NAMALWA (cell line): Measurements from ENCODE around the gene ATE1.
"Not testable (repeated sequence)": the region's sequence is repeated elsewhere in the genome, so short reads cannot be mapped to it uniquely, and the experiment has no call there.

Experiments
- DNase-seq: peaks from one replicate; pipeline ENCODE4 v3.0.0-alpha.2; 2015; ENCODE audit warnings: low spot score

ATE1 gene

DNA sequence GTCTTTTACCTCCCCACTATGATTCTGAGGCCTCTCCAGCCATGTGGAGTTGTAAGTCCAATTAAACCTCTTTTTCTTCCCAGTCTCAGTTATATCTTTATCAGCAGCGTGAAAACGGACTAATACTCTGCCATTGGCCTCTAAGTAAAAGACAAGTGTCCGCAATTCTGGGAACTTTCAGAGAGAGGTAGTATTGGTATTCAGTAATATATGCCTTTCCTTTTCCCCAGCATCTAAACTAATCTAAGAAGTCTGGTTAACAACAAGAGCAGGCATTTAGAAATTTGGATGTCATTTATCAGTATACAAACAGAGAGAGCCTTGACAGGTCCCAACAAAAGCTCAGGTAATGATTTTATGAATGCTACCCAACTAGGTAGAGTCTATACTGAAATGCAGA, 95.2 kb downstream of the ATE1 start:
- DNase-seq, result no peak

DNA sequence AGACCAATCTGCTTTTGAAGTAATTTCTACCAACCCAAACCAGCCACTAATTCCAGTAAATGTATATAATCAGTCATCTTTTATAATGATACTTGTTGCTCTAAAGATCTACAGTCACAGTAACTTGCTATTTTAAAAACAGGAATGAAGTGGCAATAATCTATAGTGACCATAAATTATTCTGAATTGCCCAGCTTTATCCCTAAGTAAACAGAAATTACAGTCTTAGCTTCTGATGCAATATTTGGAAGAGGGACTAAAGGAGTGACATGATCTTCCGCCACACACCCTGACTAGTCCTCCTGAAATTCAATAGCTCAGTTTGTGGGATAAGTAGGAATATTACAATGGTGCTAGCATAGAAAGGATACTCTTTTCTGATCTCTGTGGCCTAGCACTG, 96.1 kb downstream of the ATE1 start:
- DNase-seq, result no peak

DNA sequence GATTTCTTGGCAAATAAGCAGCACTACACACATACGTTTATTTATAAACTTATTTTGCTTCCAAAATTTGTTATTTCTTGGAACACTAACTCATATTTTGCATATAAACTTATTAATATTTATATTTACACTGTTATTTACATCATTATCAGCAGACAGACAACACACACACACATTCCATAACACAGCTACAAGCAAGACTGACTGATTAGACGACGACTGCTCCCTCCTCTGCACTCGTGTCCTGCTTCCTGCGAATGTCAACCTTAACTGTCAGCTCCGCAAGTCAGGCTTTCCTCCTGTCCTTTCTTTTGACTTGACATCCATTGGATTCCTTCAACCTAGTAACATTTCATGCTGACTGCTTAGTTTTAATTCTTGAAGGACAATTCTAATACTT, 96.6 kb downstream of the ATE1 start:
- no peak for DNase-seq

DNA sequence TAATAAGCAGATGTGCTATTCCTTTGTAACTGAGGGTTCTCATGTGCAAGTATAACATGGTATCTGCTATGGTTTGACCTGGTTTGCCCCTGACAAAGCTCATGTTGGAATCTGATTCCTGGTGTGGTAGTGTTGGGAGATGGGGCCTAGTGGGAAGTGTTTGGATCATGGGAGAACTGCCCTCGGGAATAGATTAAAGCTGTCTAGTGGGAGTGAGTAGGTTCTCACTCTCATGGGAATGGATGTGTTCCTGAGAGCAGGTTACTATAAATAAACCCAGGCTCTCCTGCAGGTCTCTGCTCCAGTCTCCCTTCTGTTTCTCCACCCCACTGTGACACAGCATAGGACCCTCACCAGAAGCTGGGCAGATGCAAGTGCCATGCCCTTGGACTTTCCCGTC, 97.7 kb downstream of the ATE1 start:
- no peak for DNase-seq

DNA sequence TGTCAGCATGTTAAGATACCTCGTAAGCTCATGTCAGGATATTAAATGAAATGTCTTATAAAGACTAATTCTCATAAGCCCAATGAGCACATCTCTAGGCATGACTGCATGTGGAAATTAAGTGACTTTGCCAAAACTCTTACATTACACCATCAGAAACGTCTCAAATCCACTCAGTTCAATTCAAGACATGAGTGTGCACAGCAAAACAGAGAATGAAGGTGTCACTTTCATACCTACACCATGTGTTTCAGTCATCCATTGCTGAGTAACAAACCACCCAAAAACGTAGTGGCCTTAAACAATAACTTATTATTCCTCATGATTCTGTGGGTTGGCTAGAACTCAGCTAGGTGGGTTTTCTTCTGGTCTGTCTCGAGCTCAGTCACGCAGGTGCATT, 99.8 kb downstream of the ATE1 start:
- no peak for DNase-seq

DNA sequence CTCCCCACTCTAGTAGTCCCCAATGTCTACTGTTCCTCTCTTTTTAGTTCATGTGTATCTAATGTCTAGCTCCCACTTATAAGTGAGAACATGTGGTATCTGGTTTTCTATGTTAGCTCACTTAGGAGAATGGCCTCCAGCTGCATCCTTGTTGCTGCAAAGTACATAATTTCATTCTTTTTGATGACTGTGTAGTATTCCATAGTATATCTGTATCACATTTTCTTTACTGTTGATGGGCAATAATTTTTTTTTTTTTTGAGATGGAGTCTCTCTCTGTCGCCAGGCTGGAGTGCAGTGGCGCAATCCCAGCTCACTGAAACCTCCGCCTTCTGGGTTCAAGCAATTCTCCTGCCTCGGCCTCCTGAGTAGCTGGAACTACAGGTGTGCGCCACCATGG, 101.1 kb downstream of the ATE1 start:
- not testable (repeated sequence) for DNase-seq

DNA sequence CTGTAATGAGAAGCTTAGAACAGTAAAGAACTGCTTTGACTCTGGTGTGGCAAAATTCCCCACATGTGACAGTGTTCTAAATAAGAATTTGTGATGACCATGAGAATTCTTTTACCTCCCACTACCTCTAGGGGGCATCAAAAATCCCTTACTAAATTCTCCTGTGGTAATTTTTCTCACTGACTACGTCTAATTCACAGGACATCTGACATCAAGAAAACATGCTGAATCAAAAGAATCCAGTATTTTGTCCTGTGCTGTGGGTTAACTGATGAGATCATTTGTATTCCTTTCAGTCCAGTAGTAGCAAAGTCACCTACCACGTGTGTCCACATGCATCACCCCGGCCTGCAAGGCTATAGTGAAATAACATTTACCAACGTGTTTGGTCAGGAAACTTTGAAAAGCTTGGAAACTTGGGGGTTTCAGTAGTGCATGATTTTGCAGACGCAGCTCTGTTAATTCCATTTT, 103.8 kb downstream of the ATE1 start:
- DNase-seq, result peak; percentile 70

DNA sequence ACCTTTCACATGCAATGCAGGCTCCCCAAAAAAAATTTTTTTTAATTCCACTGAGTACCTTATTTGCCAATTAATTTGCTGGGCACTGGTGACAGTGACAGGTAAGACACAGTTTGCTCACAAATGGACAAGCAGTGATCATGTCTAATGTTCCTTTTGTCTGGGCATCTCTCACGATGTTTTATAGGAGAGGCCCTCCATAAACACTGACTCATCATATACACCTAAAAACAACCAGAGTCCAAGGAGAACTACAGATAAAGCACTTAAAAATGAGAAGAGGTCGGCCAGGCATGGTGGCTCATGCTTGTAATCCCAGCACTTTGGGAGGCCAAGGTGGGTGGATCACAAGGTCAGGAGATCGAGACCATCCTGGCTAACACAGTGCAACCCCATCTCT, 105.1 kb downstream of the ATE1 start:
- no peak for DNase-seq

DNA sequence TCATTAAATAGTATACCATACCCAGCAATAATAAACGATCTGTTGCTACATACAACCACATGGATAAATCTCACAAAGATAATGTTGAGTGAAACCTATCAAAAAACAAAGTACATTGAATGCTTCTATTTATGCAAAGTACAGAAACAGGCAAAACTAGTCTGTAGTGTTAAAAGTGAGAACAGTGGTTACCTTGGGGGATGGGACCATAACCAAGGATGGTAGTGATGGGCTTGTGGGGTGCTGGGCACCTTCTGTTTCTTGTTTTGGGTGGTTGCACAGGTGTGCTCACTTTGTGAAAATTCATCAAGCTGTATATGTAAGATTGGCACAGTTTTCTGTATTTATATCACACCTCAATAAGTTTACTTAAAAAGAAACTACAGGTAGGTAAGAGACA, 105.7 kb downstream of the ATE1 start:
- no peak for DNase-seq

DNA sequence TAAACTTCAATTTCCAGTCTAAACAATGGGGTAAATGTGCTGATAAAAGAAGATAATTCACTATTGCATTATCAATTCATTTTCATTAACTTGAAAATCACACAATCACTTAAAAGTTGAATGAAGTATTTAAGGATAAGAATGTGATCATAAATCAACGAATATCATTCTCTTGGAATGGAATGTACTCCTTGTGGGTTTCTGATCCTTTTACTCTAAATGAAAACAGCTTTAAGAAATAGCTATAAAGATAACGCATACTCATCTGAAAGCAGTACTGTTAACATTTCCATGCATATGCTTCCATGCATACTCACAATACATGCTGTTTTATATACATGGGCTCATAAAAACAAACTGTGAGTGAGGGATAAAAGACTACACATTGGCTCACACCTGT, 108.8 kb downstream of the ATE1 start:
- DNase-seq, result no peak

DNA sequence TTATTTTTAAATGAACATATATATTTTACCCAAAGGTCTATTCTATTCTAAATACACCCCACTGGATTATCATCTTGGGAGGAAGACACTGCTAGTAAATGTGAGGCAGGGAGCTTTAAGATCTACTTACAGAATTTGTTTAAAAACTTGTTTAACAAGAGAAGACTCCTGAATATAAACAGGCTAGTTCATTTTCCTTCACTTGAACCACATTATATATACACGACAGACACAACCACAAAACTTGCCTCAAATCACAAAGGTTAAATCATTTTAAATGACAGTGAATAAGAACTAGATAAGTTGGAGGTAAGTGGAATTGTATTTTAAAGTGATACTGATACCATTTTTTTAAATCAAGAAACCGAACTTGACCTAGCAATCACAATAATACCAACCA, 109.2 kb downstream of the ATE1 start:
- DNase-seq, result no peak

DNA sequence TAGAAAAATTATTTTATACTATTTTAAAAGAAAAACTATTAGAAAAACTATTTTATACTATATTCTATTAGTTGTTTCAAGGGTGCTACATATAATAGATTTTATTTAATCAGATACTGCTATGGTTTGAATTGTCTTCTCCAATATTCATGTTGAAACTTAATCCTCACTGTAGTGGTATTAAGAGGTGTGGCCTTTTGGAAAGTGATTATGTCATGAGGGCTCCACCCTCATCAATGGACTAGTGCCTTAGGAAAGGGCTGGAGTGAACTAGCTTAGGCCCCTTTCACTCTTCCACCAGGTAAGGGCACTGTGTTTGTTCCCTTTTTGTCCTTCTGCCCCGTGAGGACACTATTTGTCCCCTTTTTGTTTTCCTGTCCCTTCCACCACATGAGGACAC, 111.6 kb downstream of the ATE1 start:
- DNase-seq, result no peak

DNA sequence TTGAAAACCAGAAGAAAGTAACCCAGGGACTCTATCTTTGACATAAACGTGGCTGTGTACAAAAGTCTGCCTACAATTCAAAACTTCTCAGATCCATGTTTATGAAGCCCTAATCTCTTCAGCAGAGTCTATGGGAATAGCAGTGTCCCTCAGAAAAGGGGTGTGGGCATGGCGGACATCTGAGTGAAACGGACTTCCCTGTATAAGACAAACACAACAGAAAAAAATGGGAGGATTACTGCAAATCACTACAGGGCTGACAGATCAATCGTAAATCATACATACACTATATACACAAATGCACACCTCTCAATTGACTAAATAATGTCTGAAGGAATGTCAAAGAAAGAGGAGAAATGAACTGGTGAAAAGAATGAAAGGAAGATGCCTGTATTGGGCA, 114.0 kb downstream of the ATE1 start:
- DNase-seq, result no peak

DNA sequence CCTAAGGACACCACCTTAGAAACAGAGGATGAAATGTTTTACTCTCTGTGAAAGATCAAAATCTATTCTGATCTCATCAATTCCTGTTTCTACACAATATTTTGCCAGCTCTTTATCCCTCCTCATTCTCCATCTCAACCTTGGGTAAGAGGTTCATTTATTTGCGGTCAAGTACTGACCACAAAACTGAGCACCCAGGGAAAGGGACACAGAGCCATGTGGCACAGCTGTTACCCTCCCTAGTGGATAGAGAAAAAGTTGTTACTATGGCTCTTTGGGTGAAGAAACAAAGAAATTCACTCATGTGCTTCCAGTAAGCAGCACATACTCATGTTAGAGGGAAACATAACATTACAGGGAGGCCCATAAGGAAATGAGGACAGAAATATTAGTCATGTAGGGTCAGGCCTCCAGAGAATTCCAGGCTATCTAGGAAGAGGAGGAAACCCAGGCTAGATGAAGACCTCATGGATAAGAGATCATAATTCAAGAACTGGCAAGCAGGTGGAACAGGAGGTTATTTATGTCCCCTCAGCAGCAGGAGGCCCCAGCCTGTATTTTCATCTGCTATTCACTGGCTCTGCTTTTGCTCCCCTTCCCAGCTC, 114.5 kb downstream of the ATE1 start:
- DNase-seq, result no peak

DNA sequence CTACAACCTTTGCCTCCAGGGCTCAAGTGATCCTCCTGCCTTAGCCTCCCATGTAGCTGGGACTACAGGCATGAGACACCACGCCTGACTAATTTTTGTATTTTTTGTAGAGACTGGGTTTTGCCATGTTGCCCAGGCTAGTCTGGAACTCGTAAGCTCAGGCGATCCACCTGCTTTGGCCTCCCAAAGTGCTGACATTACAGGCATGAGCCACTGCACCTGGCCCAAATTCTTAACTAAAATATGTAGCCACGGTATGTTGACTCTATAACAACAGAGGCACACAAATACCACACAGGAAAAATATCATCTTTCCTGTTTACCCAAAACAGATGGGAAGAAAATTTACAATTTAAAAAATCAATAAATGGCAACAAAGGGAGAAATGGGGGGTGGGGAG, 115.8 kb downstream of the ATE1 start:
- no peak for DNase-seq

DNA sequence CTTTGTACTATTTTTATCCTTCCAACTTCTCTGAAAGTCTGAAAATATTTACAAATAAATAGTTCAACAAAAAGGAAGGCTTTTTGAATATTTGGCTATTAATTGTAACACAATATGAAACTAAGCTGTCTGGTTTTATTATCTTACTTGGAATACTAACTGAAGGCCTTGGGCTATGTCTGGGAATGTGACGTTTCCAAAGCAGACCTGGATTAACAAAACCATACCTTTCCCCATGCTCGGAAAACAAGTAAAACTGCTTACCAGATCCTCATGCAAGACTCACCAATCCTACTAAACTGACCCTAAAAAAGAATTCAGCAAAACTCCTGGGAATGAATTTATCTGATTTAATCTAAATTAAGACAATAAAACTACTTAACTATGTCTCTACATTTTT, 116.4 kb downstream of the ATE1 start:
- DNase-seq, result no peak

DNA sequence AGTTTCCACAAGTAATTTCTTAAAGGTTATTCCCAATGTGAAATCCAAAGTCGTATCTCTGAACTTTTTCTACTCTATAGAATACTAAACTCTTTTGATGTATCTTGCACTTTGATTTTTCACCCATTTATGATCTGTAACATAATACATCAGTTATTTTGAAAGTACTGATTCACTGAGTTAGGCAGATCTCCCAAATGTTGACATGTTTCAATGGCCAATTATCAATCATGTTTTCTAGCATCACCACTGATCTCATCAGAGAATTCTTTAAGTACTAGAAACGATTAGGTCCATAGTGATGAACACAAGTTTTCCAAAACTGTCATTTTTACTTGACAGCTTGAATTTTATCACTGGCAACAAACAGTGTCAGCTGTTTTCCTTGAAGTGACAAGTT, 119.0 kb downstream of the ATE1 start:
- DNase-seq, result no peak

DNA sequence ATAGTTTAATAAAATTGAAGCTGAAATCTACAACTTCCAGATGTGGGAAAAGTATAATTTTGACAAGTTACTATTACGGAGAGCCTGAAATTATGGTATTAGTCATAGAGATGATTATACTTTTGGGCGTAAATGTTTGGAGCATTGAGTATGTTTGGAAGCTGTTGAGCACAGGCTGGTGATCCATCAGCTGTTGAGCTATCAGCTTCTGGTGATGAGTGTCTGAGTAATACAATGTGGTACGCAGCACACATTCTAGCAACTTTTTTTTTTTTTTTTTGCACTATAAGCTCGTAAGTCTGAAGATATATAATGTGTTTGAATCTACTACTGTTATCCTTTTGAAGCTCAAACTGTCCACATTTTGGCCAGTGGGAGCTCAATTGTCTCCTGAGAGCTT, 123.4 kb downstream of the ATE1 start:
- DNase-seq, result no peak

DNA sequence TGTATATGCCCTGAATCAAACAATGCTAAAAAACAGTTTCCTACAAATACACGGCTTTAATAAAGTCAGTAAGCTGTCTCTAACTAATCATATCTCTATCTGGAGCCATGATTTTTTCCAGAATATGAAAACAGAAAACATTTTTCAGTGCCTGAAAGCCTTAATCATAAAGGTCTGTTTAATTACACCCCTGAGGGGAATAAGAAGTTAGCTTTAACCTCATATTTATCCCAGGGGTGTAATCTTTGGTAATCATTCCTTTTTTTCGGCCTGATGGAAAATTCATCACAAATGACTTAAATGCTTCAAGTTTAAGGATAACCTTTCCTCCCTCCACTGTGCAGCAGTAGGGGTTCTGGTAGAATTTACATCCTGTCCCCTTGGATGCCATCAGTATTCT, 124.2 kb downstream of the ATE1 start:
- DNase-seq, result no peak

DNA sequence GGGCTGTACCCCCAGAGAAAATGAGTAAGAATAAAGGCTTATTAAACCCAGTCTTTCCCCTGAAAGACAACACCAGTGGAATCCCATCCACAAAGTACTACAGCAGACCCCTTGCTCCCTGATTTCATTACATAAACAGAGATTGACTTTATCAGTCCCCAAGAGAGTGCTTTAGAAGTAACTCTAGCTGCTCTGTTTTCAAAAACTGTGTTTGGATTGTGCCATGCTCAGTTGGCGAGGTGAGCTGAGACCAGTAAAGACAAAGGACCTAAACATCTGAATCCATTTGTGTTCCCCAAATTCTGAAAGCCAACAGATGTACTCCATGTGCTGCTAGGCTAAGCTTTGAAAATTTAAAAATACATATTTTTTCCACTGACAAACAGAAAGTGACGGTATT, 127.0 kb downstream of the ATE1 start:
- DNase-seq, result no peak

DNA sequence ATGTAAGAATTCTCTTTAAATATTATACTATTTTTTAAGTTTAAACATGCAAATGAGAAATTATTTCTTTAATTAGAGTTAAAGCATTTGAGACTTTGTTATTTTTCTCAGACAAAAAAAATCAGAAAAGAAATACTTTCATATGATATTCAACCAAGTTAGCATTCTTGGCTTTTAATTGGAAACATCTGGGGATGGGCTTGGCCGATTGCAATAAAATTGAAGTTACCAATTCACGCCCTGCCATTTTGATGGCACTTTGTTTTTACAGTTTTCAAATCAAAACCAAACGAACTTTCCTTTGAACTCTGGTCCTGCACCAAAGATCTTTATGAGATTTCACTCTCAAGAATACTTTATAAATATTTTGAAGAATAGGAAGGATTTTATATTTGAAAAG, 127.7 kb downstream of the ATE1 start:
- no peak for DNase-seq

DNA sequence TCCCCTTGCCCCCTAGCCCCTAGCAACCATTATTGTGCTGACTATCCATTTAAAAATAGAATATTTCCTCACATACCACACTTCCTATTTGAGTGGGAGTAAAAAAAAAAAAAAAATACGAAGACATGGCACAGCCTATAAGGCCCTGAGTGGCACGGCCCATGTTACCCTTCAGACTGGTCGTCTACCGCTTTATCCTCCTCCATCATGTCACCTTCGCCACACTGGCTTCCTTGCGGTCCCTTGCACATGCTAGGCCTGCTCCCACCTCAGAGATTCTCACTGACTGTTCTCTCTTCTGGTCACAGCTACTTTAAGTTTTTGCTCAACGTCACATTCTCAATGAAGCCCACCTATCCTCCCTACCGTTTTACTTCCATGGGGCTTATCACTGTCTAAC, 130.3 kb downstream of the ATE1 start:
- DNase-seq, result no peak

DNA sequence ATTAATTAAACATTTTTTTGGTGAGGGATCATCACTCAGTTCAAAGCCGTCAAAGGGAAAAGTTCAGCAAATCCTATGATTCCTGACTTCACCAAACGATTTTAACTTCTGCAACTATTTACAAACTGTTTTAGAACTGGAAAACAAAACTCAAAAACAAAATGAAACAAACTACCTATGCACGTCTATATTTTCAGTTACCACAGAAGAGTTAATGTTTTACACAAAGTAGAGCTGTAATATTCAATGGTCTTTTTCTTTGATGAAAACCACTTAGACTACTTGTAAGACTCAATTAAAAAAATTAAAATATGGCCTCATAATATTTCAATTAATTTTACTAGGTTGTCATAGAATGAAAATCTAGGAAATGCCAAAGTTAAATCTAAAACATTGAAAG, 131.5 kb downstream of the ATE1 start:
- no peak for DNase-seq

DNA sequence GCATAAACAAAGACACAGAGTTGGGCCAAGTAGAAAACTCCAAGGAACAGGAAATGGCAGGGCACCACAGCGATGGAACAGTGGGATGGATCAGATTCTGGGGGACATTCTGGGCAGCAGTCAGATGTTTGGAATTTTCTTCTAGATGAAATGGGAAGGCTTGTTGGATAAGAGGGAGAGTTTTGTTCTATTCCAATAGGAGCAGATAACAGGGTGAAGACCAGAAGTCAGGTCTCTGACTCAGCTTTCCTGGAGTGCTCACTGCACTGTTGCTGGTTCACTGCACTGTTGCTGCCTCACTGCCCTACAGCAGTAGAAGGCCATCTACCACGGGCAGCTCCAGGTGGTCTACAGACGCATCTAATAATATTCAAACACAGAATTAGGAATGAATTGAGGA, 135.6 kb downstream of the ATE1 start:
- no peak for DNase-seq

DNA sequence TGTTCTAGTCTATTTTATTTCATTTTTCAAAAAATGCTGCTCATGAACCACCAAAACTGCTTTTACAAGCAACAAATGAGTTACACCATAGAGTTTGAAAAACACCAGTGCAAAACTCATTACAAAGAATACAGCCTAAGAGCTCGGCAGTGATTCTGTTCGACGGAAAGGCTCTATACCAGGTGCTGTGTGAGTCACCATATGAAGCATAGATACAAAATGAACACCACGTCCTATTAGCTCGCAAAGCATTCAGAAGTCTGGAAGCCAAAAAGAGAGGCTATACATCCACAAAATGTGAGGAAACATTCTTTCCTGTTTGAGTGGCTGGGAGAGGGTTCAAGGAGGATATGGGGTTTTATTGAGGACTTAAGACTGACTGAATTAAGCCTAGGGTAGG, 136.1 kb downstream of the ATE1 start:
- DNase-seq, result no peak
